T-cell (primary cell): ENCODE data around the gene EIF5. TPM values are rescaled to one million over a fixed set of nuclear protein-coding genes. Genes with fewer than 3 reads are reported as not detected.

Experiments used
- ATAC-seq, 4 experiments: fragments of 200-7000 bp in 3 of 4; fragments of 150-1000 bp in 1 of 4; cut with Tn5 transposase; replicated peaks in 1 of 4; 1 replicate in 3 of 4; 2 replicates in 1 of 4; pipeline ENCODE4 v1.10.0; 2021; ENCODE audit warnings: moderate library complexity in 3 of 4, mild to moderate bottlenecking in 2 of 4, moderate number of reproducible peaks in 1 of 4
- CTCF ChIA-PET, 2 donors: fragments of 300-600 bp; sonication (Branson Sonifier 250); formaldehyde crosslinking; loops; one replicate each; lab custom pipeline; 2022; ENCODE audit warnings: antibody characterized with exemption in 2 of 2; lab: Charles Lee
- POLR2A ChIA-PET, 2 donors: fragments of 300-600 bp; sonication (Branson Sonifier 250); formaldehyde crosslinking; loops; one replicate each; lab custom pipeline; 2022; ENCODE audit warnings: antibody characterized with exemption in 2 of 2; lab: Charles Lee
- DNase-seq, 35 experiments: peaks; one replicate each; pipeline versions ENCODE4 v3.0.0 to v3.0.0-alpha.2; 2013 to 2023
- H3K27ac ChIP-seq: one replicate; pipeline ENCODE4 v1.5.1; 2013; ENCODE audit warnings: low read length
- H3K27me3 ChIP-seq, 2 experiments: replicated peaks in 1 of 2; 1 replicate in 1 of 2; 2 replicates in 1 of 2; pipeline versions ENCODE4 v1.6.1 to v1.7.0; 2013; ENCODE audit warnings: low read length in 1 of 2, mixed read lengths in 1 of 2; ENCODE audit not compliant: control insufficient read depth in 2 of 2, insufficient read depth in 2 of 2; ENCODE audit errors: extremely low read depth in 1 of 2
- H3K36me3 ChIP-seq, 2 donors: 1 replicate in 1 of 2; 2 replicates in 1 of 2; pipeline versions ENCODE4 v1.6.1 to v1.7.0; 2013; ENCODE audit warnings: low read length in 1 of 2; ENCODE audit not compliant: control insufficient read depth in 2 of 2, insufficient read depth in 1 of 2; ENCODE audit errors: extremely low read depth in 1 of 2
- H3K4me1 ChIP-seq, 2 experiments: 1 replicate in 1 of 2; 2 replicates in 1 of 2; pipeline versions ENCODE4 v1.6.1 to v1.7.0; 2013; ENCODE audit warnings: low read length in 2 of 2, mixed read lengths in 1 of 2; ENCODE audit not compliant: insufficient read depth in 2 of 2, control insufficient read depth in 1 of 2; ENCODE audit errors: extremely low read depth in 1 of 2
- H3K4me3 ChIP-seq, 2 donors: 1 replicate in 1 of 2; 2 replicates in 1 of 2; pipeline versions ENCODE4 v1.5.1 to v1.7.0; 2013; ENCODE audit warnings: mild to moderate bottlenecking in 2 of 2, low read length in 1 of 2, moderate library complexity in 1 of 2; ENCODE audit not compliant: control insufficient read depth in 1 of 2; ENCODE audit errors: extremely low read depth in 1 of 2
- H3K9me3 ChIP-seq: 2 replicates; pipeline ENCODE4 v1.7.0; 2013
- H3K27ac Mint-ChIP-seq, 2 donors: one replicate each; pipeline ENCODE4 v1.8.0; 2020 to 2021; ENCODE audit warnings: mild to moderate bottlenecking in 2 of 2, mixed read lengths in 2 of 2
- H3K27me3 Mint-ChIP-seq, 2 donors: one replicate each; pipeline ENCODE4 v1.8.0; 2021 to 2022; ENCODE audit warnings: mixed read lengths in 2 of 2
- H3K36me3 Mint-ChIP-seq: one replicate; pipeline ENCODE4 v1.8.0; 2021; ENCODE audit warnings: mixed read lengths
- H3K4me1 Mint-ChIP-seq, 3 donors: one replicate each; pipeline ENCODE4 v1.8.0; 2020 to 2022; ENCODE audit warnings: mixed read lengths in 3 of 3, mild to moderate bottlenecking in 1 of 3
- H3K4me3 Mint-ChIP-seq, 3 donors: one replicate each; pipeline ENCODE4 v1.8.0; 2020 to 2022; ENCODE audit warnings: mild to moderate bottlenecking in 3 of 3, mixed read lengths in 3 of 3, moderate library complexity in 3 of 3
- H3K9me3 Mint-ChIP-seq, 3 donors: one replicate each; pipeline ENCODE4 v1.8.0; 2020 to 2022; ENCODE audit warnings: mixed read lengths in 3 of 3
- WGBS: methylation state at CpG from one replicate; pipeline ENCODE4 v1.1.5; 2013; ENCODE audit warnings: missing lambda C conversion rate; ENCODE audit not compliant: insufficient coverage; 5-methylcytosine and 5-hydroxymethylcytosine counted together
- total RNA-seq, 35 experiments: library from RNA in 6 of 35; stranded (reverse) in 6 of 35; fragments of 120-200 nt in 1 of 35; gene quantifications; one replicate each; pipeline versions ENCODE4 v1.2.1 to v1.2.4 and lab custom pipeline; 2013 to 2026

EIF5 gene
- total RNA-seq, 5 donors from 2014 or later (not counting 1 experiment from before 2014, with no cell fraction given), result 223 to 650 (median 261) TPM

GRCh38 chr14:103314496-103315277 lies 19.4 kb upstream of the EIF5 start:
- no peak overlapping the region for H3K27ac Mint-ChIP-seq
- no peak overlapping the region for H3K27ac ChIP-seq
- H3K9me3 Mint-ChIP-seq, result no peaks in the 10 kb centered on the region
- no peaks in the 10 kb centered on the region for H3K36me3 ChIP-seq
- H3K9me3 ChIP-seq, result no peaks in the 10 kb centered on the region
- ChIA-PET POLR2A (no interaction called here), CTCF (interaction anchor here in 1 of 2 donors (0.7 kb wide), 1 partner anchor 620 kb away, joined by 3 read pairs; no protein-coding TSS in a partner anchor)
- 85% methylated on average over 9 of the region's 13 CpGs for WGBS
- H3K4me1 ChIP-seq, result no peaks in the 10 kb centered on the region
- ATAC-seq, result no peak
- no peaks in the 10 kb centered on the region for H3K36me3 Mint-ChIP-seq
- peaks cover 0 to 46% of the 10 kb centered on the region in 2 experiments for H3K27me3 ChIP-seq
- no peaks in the 10 kb centered on the region for H3K4me1 Mint-ChIP-seq
- no peak overlapping the region for H3K4me3 ChIP-seq
- no peak overlapping the region for H3K4me3 Mint-ChIP-seq
- peaks cover 14 to 16% of the 10 kb centered on the region in 2 donors for H3K27me3 Mint-ChIP-seq
- no peak for DNase-seq

DNA sequence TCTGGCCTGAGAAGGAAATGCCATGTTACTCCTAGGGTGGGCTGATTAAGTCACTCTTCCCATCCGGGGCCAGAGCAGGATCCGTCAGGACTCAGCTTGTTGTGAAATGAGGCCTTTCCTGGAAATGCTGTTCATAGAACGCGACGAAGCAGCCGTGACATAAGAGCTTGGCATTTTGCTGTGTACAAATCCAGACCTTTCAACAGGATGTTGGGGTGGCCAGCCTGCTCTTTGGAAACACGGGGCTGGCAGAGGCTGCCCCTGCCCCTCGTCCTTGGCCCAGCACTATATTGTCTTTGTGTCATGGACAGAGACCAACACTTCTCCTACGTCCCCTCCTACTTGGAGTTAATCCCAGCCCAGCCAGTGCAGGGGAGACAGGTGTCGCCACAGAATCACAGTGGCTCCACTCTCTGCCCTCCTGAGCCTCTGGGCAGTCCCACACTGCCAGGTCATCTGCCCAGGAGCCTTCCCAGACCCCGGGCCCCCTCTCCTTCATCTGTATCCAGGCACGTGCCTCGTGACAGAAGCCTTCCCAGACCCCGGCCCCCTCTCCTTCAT lies 18.6 kb upstream of the EIF5 start:
- ChIA-PET POLR2A (interaction anchor here in 1 of 2 donors (0.6 kb wide), 1 partner anchor 622 kb away, joined by 4 read pairs; no protein-coding TSS in a partner anchor), CTCF (interaction anchor here in 1 of 2 donors (0.7 kb wide), 1 partner anchor 621 kb away, joined by 3 read pairs; no protein-coding TSS in a partner anchor)
- H3K4me3 Mint-ChIP-seq, result no peak overlapping the region
- no peaks in the 10 kb centered on the region for H3K36me3 ChIP-seq
- no peak overlapping the region for H3K27ac Mint-ChIP-seq
- H3K9me3 ChIP-seq, result no peaks in the 10 kb centered on the region
- ATAC-seq (no peak), DNase-seq (no peak)
- WGBS, result 84% methylated on average over 11 of the region's 14 CpGs
- no peaks in the 10 kb centered on the region for H3K36me3 Mint-ChIP-seq
- peaks cover 17 to 19% of the 10 kb centered on the region in 2 donors for H3K27me3 Mint-ChIP-seq
- H3K27ac ChIP-seq, result no peak overlapping the region
- no peaks in the 10 kb centered on the region for H3K4me1 ChIP-seq
- no peak overlapping the region for H3K4me3 ChIP-seq
- H3K9me3 Mint-ChIP-seq, result no peaks in the 10 kb centered on the region
- peaks cover 0 to 50% of the 10 kb centered on the region in 2 experiments for H3K27me3 ChIP-seq
- H3K4me1 Mint-ChIP-seq, result no peaks in the 10 kb centered on the region

DNA sequence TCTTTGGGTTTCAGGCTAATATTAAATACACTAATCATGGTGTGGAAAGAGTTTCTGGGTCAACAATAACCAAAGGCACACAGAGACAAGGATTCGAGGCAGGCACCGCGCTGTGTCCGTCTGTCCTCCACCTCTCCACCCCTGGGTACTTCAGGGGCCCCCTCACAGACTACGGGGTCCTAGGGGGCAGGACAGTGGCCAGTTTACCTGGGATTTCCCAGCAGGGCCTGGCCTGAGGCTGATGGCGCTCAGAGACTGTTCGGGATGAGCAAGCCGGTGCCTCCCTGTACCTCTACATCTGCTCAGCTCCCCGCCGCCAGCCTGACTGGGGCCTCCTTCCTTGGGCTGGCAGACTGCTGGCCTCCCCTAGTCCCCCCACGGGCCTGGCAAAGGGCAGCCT lies 18.1 kb upstream of the EIF5 start:
- H3K9me3 ChIP-seq, result no peaks in the 10 kb centered on the region
- H3K36me3 ChIP-seq, result no peaks in the 10 kb centered on the region
- H3K9me3 Mint-ChIP-seq, result no peaks in the 10 kb centered on the region
- ATAC-seq (no peak), DNase-seq (no peak)
- ChIA-PET CTCF (no interaction called here), POLR2A (interaction anchor here in 1 of 2 donors (0.6 kb wide), 1 partner anchor 622 kb away, joined by 4 read pairs; no protein-coding TSS in a partner anchor)
- no peak overlapping the region for H3K27ac ChIP-seq
- H3K4me3 Mint-ChIP-seq, result no peak overlapping the region
- no peaks in the 10 kb centered on the region for H3K4me1 Mint-ChIP-seq
- H3K4me3 ChIP-seq, result no peak overlapping the region
- no peaks in the 10 kb centered on the region for H3K4me1 ChIP-seq
- H3K27me3 Mint-ChIP-seq, result peaks cover 18 to 19% of the 10 kb centered on the region in 2 donors
- H3K27me3 ChIP-seq, result peaks cover 0 to 51% of the 10 kb centered on the region in 2 experiments
- no peaks in the 10 kb centered on the region for H3K36me3 Mint-ChIP-seq
- WGBS, result 79% methylated on average over 9 of the region's 11 CpGs
- no peak overlapping the region for H3K27ac Mint-ChIP-seq

DNA sequence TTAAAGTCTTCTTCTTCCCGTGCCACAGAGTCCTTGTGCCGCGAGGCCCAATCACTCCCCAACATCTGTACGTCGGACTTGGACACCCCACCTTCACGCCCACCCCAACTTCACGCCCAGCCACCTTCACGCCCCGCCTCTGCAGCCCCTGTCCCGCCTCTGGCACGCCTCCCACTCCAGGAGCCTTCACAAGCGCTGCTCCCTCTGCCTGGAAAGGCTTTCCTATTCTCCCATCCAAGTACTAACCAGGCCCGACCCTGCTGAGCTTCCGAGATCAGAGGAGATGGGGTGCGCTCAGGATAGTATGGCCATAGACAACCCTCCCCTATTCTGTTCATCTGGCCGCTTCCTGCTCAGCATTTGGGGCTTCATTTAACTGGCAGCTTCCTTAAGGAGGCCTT lies 17.3 kb upstream of the EIF5 start:
- Histone ChIP-seq H3K36me3 (no peaks in the 10 kb centered on the region), H3K27ac (no peak overlapping the region), H3K9me3 (no peaks in the 10 kb centered on the region), H3K4me3 (no peak overlapping the region), H3K4me1 (no peaks in the 10 kb centered on the region), H3K27me3 (peaks cover 0 to 46% of the 10 kb centered on the region in 2 experiments)
- POLR2A ChIA-PET, result no interaction called here
- Mint-ChIP-seq H3K4me3 (no peak overlapping the region), H3K36me3 (no peaks in the 10 kb centered on the region), H3K9me3 (no peaks in the 10 kb centered on the region), H3K4me1 (no peaks in the 10 kb centered on the region), H3K27me3 (peaks cover 19 to 20% of the 10 kb centered on the region in 2 donors), H3K27ac (no peak overlapping the region)
- ATAC-seq (no peak), DNase-seq (no peak)
- CTCF ChIA-PET, result no interaction called here
- WGBS, result 88% methylated on average over 16 of the region's 16 CpGs

DNA sequence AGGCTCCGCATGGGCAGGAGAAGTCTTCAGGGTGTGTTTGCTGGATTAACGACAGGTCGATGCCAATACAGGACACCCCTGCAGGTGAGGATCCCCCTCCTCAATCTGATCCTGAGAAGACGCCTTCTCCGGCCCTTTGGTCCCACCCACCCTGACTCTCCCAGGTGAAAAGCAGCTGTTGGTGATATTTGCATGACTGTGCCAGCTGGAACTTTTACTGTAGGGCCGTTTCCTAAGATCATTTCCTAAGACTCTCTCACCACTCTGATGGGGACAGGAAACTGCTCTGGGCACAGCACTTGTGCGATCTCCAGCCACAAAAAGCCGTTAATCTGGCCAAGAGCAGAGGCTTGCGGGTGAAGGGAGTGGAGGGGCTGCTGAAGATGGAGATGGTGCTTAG lies 16.8 kb upstream of the EIF5 start:
- Histone ChIP-seq H3K4me1 (no peaks in the 10 kb centered on the region), H3K27ac (no peak overlapping the region), H3K9me3 (no peaks in the 10 kb centered on the region), H3K4me3 (no peak overlapping the region), H3K27me3 (peaks cover 0 to 45% of the 10 kb centered on the region in 2 experiments), H3K36me3 (no peaks in the 10 kb centered on the region)
- Mint-ChIP-seq H3K27me3 (peaks cover 20 to 21% of the 10 kb centered on the region in 2 donors), H3K4me3 (no peak overlapping the region), H3K4me1 (no peaks in the 10 kb centered on the region), H3K27ac (no peak overlapping the region), H3K9me3 (no peaks in the 10 kb centered on the region), H3K36me3 (no peaks in the 10 kb centered on the region)
- POLR2A ChIA-PET, result no interaction called here
- CTCF ChIA-PET, result no interaction called here
- no peak for DNase-seq
- WGBS, result 19% methylated on average over 3 of the region's 9 CpGs
- ATAC-seq, result no peak

DNA sequence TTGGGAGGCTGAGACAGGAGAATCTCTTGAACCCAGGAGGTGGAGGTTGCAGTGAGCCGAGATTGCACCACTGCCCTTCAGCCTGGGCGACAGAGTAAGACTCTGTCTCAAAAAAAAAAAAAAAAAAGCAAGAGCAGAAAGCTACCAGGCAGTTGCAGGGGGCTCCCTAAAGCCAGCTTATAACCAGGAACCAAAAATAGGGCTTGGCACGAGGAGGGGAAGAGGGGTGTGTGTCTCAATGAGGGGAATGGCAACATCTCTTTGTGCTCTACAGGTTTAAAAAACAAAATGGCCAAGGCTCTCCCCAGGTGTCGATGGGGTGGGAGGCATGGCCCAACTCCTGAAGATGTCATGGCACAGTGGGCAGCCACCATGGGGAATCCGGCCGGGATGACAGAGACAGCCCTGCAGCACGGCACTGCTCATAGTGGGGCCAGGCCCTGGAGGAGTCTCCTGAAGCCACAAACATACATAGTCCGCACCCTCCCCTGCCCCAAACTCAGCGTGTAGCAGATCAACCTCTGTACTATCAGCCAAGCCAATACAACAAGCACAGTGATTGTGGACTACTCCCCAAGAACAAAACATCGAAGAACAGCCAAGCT lies 16.0 kb upstream of the EIF5 start:
- ChIA-PET POLR2A (no interaction called here), CTCF (interaction anchor here in 1 of 2 donors (0.6 kb wide), 1 partner anchor 775 kb away, joined by 5 read pairs; no protein-coding TSS in a partner anchor)
- WGBS, result 87% methylated on average over 8 of the region's 10 CpGs
- Histone ChIP-seq H3K9me3 (no peaks in the 10 kb centered on the region), H3K27me3 (peaks cover 0 to 43% of the 10 kb centered on the region in 2 experiments), H3K27ac (no peak overlapping the region), H3K4me1 (no peaks in the 10 kb centered on the region), H3K4me3 (no peak overlapping the region), H3K36me3 (no peaks in the 10 kb centered on the region)
- DNase-seq (no peak), ATAC-seq (no peak)
- no peak overlapping the region for H3K4me3 Mint-ChIP-seq
- no peaks in the 10 kb centered on the region for H3K4me1 Mint-ChIP-seq
- no peaks in the 10 kb centered on the region for H3K36me3 Mint-ChIP-seq
- H3K27me3 Mint-ChIP-seq, result peaks cover 22 to 27% of the 10 kb centered on the region in 2 donors
- no peaks in the 10 kb centered on the region for H3K9me3 Mint-ChIP-seq
- H3K27ac Mint-ChIP-seq, result no peak overlapping the region
